ENCODE measurements around the gene NAGLU.
"Not testable (repeated sequence)": the region's sequence is repeated elsewhere in the genome, so short reads cannot be mapped to it uniquely, and the experiment has no call there.

Gene NAGLU

GRCh38 chr17:42521666-42522262 lies 14.3 kb upstream of the NAGLU start:
- DNase-seq = no peak

GRCh38 chr17:42522263-42522790 lies 13.7 kb upstream of the NAGLU start:
- no peak for DNase-seq

- no peak for DNase-seq
Measured at GRCh38 chr17:42522798-42523278, 13.2 kb upstream of the NAGLU start.

GRCh38 chr17:42525221-42525620 lies 10.8 kb upstream of the NAGLU start:
- DNase-seq = no peak

- no peak for DNase-seq
Measured at GRCh38 chr17:42526031-42526444, 10.0 kb upstream of the NAGLU start.

- DNase-seq = no peak
Measured at GRCh38 chr17:42527932-42528331, 8.1 kb upstream of the NAGLU start.

GRCh38 chr17:42529061-42529460 lies 7.0 kb upstream of the NAGLU start:
- no peak for DNase-seq

GRCh38 chr17:42530952-42531454 lies 5.0 kb upstream of the NAGLU start:
- DNase-seq = no peak

GRCh38 chr17:42531455-42532354 lies 4.3 kb upstream of the NAGLU start:
- peak in 1 of 2 experiments; percentile 25 for DNase-seq

GRCh38 chr17:42535155-42536047 lies 640 bp upstream of the NAGLU start:
- DNase-seq = no peak

- peak; percentile 52 to 56 for DNase-seq
Measured at GRCh38 chr17:42536372-42537155, 523 bp downstream of the NAGLU start.

- no peak for DNase-seq
Measured at GRCh38 chr17:42537156-42537805, 1.2 kb downstream of the NAGLU start.

GRCh38 chr17:42537826-42538451 lies 1.9 kb downstream of the NAGLU start:
- DNase-seq = no peak

- no peak for DNase-seq
Measured at GRCh38 chr17:42538482-42538881, 2.4 kb downstream of the NAGLU start.

GRCh38 chr17:42540558-42540957 lies 4.5 kb downstream of the NAGLU start:
- DNase-seq = not testable (repeated sequence)

- DNase-seq = peak in 1 of 2 experiments; percentile 21
Measured at GRCh38 chr17:42541041-42541833, 5.2 kb downstream of the NAGLU start.

- no peak for DNase-seq
Measured at GRCh38 chr17:42543190-42544079, 7.4 kb downstream of the NAGLU start.

GRCh38 chr17:42544874-42545283 lies 8.8 kb downstream of the NAGLU start:
- DNase-seq = no peak

All from activated CD4-positive, alpha-beta T cell treated with anti-CD3 and anti-CD28 coated beads, Interleukin-2, amount 50 U/mL, for 4 hours (primary cell).